Muscle of arm (tissue), 14 donors: Measurements from ENCODE around the gene SPEG. TPM values are rescaled to one million over a fixed set of nuclear protein-coding genes. Genes with fewer than 3 reads are reported as not detected.
"Not testable (repeated sequence)": the region's sequence is repeated elsewhere in the genome, so short reads cannot be mapped to it uniquely, and the experiment has no call there.

Source experiments
- DNase-seq: peaks from one replicate; pipeline ENCODE4 v3.0.0-alpha.2; 2013
- long read RNA-seq, 11 donors: transcript quantifications; one replicate each; lab custom pipeline, GENCODE V29; 2026
- polyA plus RNA-seq, 12 donors: library from polyadenylated mRNA; unstranded; fragments of 120-200 nt; gene quantifications; one replicate each; pipeline ENCODE4 v1.2.1, GENCODE V29; 2013; ENCODE audit not compliant: insufficient read length in 12 of 12

The SPEG gene
- polyA plus RNA-seq: 100 to 1,000 TPM in 8 of 12 donors, 10 to 100 TPM in 4; 61.4 to 251 (median 156) TPM
- long read RNA-seq, donor 1, partial matches to known transcripts: 0 of 6 reads
- long read RNA-seq, donor 1, other reads (novel, unspliced or antisense): 0 of 6 reads
- long read RNA-seq, donor 2, transcript SPEG-217 (2 exons, 408 nt): major isoform, 6 of 84 reads
- long read RNA-seq, donor 2, transcript SPEG-225 (4 exons, 815 nt): minor isoform, 5 of 84 reads
- long read RNA-seq, donor 2, partial matches to known transcripts: 18 of 84 reads
- long read RNA-seq, donor 2, other reads (novel, unspliced or antisense): 53 of 84 reads
- long read RNA-seq, donor 3, transcript SPEG-217 (2 exons, 408 nt): major isoform, 6 of 39 reads
- long read RNA-seq, donor 3, partial matches to known transcripts: 10 of 39 reads
- long read RNA-seq, donor 3, other reads (novel, unspliced or antisense): 19 of 39 reads
- long read RNA-seq, donor 4, partial matches to known transcripts: 12 of 44 reads
- long read RNA-seq, donor 4, other reads (novel, unspliced or antisense): 24 of 44 reads
- long read RNA-seq, donor 5, partial matches to known transcripts: 99 of 158 reads
- long read RNA-seq, donor 5, other reads (novel, unspliced or antisense): 54 of 158 reads
- long read RNA-seq, donor 6, partial matches to known transcripts: 28 of 31 reads
- long read RNA-seq, donor 6, other reads (novel, unspliced or antisense): 0 of 31 reads
- long read RNA-seq, donor 7, partial matches to known transcripts: 0 of 19 reads
- long read RNA-seq, donor 7, other reads (novel, unspliced or antisense): 13 of 19 reads
- long read RNA-seq, donor 8, transcript SPEG-217 (2 exons, 408 nt): major isoform, 5 of 141 reads
- long read RNA-seq, donor 8, partial matches to known transcripts: 56 of 141 reads
- long read RNA-seq, donor 8, other reads (novel, unspliced or antisense): 74 of 141 reads
- long read RNA-seq, donor 9, partial matches to known transcripts: 0 of 7 reads
- long read RNA-seq, donor 9, other reads (novel, unspliced or antisense): 5 of 7 reads
- long read RNA-seq, donor 10, partial matches to known transcripts: 33 of 84 reads
- long read RNA-seq, donor 10, other reads (novel, unspliced or antisense): 44 of 84 reads
- long read RNA-seq, donor 11, partial matches to known transcripts: 5 of 7 reads
- long read RNA-seq, donor 11, other reads (novel, unspliced or antisense): 0 of 7 reads

- DNase-seq: no peak
Measured at GRCh38 chr2:219434718-219435525, at the start of gene SPEG. Gene SPEG (plus strand): TSS chr2:219434843. CDS start chr2:219434978, 135 bp downstream.

DNA sequence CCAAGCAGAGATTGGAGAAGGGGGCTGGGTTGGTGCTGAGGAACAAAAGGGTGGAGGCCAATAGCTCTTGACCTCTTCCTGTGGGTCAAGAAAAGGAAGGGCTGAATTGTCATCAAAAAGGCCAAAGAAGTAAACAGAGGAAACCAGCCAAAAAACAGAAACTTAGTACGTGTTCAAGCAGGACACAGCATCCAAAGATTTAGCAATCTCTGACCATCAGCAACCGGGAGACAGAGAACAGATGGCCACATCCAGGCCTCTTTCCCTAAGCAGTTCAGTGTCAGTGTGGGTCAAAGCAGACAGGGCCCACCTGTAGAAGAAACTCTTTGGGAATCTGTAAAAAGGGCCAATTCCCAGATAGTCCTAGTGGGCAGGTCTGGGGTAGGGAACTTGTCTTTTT lies 49.8 kb upstream of the SPEG start:
- no peak for DNase-seq

- DNase-seq: no peak
Measured at GRCh38 chr2:219385958-219386520, 48.6 kb upstream of the SPEG start.

DNA sequence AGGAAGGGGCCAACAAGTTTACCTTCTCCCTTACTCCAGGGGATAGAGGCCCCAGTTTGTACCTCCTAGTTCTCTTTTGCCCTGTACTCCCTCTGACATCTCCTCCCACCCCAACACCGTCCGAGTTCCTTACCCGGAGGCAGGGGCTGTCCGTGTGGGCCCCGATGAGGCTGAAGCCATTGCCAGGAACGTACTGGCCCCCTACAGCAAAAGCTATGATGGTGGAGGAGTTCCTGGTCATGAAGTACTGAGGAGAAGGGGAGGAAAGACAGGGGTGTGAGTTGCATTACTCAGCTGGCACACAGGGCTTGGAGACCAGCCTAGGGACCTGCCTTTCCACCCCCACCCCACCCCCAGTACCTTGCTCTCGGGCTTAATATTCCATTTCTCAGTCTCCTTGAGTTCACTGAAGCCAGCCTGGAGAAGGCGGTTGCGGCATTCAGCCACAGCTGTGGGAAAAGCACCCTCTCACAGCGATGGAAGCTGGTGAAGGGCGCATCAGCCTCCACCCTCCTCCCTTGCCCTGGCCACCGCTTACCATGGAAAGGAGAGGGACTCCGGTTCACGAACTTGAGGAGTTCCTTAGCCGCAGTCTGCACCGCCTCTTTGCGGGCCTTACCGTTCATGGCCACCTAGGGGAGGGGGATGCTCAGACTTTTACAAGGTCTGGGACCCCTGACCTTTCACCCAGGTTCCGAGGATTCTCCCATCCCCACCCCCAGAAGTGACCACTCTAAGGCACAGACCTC lies 47.9 kb upstream of the SPEG start:
- no peak for DNase-seq

DNA sequence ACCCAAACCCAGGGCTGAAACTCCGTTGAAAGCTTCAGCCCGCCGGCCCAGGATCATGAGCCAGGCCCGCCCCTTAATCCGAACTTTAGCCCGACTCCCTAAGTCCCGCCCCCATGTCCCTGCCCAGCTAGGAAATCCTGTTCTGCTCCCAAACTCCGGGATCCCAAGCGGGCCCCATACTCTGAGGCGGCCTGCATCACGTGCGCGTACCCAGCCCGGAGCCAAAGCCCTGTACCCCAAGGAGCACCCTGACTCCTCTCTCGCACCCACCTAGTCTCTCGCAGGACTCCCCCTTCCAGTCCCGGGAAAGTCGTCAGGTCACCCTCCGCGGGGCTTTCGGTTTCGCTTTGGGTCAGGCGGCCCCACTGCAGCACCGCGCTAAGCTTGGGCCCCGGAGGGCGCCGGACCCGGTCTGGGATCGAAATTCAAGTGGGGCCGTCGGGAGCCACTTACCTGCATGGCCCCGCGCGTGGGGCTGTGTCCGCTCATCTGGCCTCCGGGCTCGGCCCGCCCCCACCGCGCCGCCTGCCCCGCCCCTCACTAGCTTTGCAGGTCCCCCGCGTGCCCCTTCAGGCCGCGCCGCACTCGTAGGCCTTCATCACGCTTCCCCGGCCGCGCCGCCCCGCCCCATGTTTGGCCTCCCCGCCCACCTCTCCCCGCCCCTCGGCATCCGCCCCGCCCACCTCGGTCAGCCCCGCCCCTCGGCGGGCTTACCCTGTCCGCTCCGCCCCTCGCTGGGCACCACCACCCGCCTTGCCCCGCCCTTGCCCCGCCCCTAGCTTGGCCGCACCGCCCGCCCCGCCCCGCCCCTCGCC lies 47.1 kb upstream of the SPEG start, which contains the start of gene DNPEP:
DNPEP (minus strand) TSS at position 607 of the 815 bp plus-strand sequence; CDS start at position 489, 118 bp downstream.
- DNase-seq: peak; percentile 90

DNA sequence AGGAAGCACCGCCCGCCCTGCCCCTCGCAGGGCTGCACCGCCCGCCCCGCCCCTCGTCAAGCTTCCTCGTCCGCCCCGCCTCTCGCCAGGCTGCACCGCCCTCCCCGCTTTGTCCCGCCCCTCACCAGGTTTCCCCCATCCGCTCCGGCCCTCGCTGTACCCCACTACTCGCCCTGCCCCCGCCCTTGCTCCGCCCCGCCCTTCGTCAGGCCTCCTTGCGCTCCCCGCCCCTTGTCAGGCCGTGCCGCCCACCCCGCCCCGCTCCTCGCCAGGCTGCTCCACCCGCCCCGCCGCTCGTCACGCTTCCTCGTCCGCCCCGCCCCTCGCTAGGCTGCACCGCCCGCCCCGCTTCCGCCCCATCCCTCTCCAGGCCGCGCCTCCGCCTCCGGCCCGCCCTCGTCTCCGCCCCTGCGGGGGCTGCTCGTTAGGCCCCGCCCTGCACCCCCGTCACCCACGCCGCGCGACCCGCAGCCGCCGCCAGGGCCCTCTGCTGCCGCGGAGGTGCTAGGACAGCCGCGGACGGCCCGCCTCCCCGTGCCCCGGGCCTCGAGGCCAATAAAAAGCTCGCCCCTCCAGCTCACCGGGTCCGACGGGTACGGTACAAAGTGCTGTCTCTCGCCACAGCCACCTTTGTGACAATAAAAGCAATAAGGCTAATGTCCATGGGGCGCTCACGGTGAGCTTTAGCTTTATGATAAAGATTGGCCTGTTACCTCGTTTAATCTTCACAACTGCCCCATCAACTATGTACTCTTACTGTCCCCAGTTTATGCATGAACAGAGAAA lies 46.3 kb upstream of the SPEG start:
- DNase-seq: peak; percentile 96

DNA sequence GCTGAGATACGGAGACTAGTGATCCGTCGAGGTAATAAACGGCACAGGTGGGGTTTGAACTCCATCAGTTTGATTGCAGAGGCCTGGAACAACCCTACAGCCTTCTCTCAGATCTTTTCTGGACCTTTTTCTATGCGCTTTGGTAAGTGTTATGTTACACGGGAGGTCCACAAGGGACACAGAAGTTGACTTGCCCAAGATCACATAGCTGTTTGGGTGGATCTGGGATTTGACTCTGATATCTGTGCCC lies 45.8 kb upstream of the SPEG start:
- no peak for DNase-seq

GRCh38 chr2:219392754-219393153 lies 41.9 kb upstream of the SPEG start:
- no peak for DNase-seq

GRCh38 chr2:219395056-219395455 lies 39.6 kb upstream of the SPEG start:
- DNase-seq: not testable (repeated sequence)

DNA sequence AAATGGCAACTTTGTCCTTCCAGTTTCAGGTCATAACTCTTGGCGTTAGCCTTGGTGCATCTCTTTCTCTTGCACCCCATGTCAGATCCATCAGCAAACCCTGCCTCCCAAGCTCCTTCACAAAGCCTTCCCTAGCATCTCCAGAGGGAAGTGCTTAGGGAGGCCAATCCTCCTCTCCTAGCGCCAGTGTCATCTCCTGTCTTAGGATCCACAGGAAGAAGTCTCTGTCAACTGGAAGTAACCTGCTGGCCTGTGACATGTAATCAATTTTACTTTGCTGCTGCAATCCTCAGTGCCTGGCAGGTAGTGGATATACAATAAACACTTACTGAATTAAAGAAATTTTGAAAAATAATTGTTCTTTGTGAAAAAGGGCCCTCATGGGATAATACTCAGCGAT lies 39.0 kb upstream of the SPEG start:
- no peak for DNase-seq

DNA sequence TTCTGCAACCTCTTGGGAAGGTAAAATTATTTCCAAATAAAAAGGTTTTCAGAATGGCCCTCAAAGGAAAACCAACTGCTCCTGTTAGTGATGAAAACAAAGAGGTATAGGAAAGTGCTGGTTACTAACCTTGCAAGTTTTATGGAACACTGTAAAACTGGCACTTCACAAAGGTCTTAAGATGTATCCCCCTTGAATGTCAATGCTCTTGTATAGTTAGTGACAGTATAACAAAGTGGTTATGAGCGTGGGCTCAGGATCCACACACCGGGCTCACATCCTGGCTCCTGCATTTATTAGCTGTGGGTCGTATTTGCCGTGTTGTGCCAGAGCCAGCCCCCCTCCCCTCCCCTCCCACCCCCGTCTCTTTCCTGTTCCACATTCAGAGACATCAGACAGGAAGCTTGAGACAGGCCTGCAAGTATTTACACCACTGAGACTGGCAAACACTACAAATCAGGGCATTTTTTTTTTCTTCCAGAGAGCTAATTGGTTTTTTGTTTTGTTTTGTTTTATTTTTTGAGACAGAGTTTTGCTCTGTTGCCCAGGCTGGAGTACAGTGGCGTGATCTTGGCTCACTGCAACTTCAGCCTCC lies 37.7 kb upstream of the SPEG start:
- DNase-seq: no peak

DNA sequence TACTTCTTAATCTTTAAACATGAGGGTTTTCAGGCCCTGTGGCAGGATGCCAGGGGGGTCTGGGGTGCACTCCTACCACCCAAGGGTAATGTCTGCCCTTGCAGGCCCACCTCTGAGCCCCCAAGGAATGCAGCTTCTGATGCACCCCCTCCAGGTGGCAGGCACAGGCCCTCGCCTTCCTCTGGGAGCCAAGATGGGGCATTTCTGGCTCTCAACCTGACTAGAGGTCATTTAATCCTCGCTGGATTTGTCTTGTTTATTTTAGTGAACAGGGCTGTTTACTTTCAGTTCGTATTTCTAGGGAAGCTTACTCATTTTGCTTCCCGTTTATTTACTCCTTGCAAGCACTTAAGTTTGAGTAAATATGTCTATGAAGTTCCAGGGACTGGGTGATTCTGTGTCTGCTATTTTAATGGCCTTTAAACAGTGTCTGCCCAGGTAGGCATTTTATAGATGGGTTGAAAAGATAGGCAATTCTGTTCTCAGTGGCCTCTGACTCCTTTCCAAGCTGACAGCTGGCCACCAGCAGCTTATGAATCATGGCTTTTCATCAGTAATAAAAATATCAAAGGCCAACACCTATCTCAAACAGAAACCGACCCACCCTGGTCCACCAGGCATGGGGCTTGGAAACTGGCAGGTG lies 35.8 kb upstream of the SPEG start:
- DNase-seq: no peak

DNA sequence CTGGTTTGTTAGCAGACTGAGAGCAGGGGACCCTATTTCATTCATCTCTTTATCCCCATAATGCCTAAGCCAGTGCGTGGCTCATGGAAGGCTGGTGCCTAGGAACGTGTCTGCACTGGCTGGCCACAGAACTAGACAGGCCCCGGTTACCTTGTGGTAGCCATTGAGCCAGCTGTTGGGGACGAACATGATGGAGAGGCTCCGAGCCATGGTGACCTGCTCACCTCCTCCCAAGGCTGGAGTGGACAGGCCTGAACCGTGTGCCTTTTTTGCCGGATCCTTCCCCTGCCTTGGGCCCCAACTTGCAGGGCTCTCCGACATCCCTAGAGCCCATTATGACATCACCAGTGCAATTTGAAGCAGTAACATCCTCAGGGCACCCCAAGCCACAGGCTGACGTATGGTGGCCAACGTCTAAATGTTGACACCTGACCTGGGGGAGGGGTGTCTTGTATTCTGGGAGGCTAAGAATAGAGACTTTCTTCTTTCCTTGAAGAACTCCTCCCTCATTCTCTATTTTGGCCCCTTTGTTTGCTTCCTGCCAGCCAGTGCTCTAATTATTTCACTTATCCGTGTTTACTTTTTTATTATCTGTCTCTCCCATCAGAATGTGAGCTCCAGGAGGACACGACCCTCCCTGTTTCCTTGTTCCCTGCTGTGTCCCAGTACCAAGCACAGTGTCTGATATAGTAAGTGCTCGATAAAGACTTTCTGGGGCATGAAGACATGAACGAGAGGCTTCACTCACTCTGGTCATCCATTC lies 34.7 kb upstream of the SPEG start:
- no peak for DNase-seq

- DNase-seq: no peak
Measured at GRCh38 chr2:219400562-219400961, 34.1 kb upstream of the SPEG start.

GRCh38 chr2:219401606-219402005 lies 33.0 kb upstream of the SPEG start:
- DNase-seq: no peak

GRCh38 chr2:219402665-219403515 lies 31.8 kb upstream of the SPEG start:
- DNase-seq: peak; percentile 75
